ENCODE data around the gene DIS3L2. TPM values are rescaled to one million over a fixed set of nuclear protein-coding genes. Genes with fewer than 3 reads are reported as not detected.

The DIS3L2 gene
- total RNA-seq, 2 experiments from 2014 or later: 20.2 to 20.6 TPM

- Histone ChIP-seq H3K4me3 (ENCODE audit: low read depth, low read length, poor library complexity, severe bottlenecking) (no peak overlapping the region), H3K4me1 (ENCODE audit: insufficient read depth, low read length, poor library complexity, severe bottlenecking) (peaks cover 5% of the 10 kb centered on the region), H3K27ac (ENCODE audit: low read depth, low read length, poor library complexity, severe bottlenecking) (no peak overlapping the region), H3K9me2 (ENCODE audit: insufficient read depth, low read length) (no peaks in the 10 kb centered on the region), H3K9me3 (ENCODE audit: low read length) (no peaks in the 10 kb centered on the region), H2AFZ (ENCODE audit: low read length) (no peak overlapping the region), H4K20me1 (ENCODE audit: insufficient read depth, low read length) (no peaks in the 10 kb centered on the region), H3K36me3 (ENCODE audit: insufficient read depth, low read length) (no peaks in the 10 kb centered on the region), H3K4me2 (ENCODE audit: low read length) (no peak overlapping the region), H3K79me2 (ENCODE audit: insufficient read depth, low read depth, low read length) (no peaks in the 10 kb centered on the region)
- no TSS peak for BruUV-seq (replicated peaks)
- POLR2A ChIA-PET: interaction anchor here (0.6 kb wide), 1 partner anchor 21 kb away, joined by 3 read pairs; no protein-coding TSS in a partner anchor
- TF ChIP-seq CTCF (conservative IDR thresholded peaks at IDR 0.05; ENCODE audit: low read length): no peak
- TF ChIP-seq EZH2phosphoT487 (IDR thresholded peaks at IDR 0.05; ENCODE audit: borderline replicate concordance, low read depth, low read length): no peak
- DNase-seq (ENCODE audit: low spot score): no peak
- CTCF ChIA-PET (ENCODE audit: unreplicated experiment): no interaction called here
- intact Hi-C loops (cut with micrococcal nuclease; ENCODE audit: unreplicated experiment): no loop called here
Measured at GRCh38 chr2:232278534-232278933, 317.0 kb downstream of the DIS3L2 start.

DNA sequence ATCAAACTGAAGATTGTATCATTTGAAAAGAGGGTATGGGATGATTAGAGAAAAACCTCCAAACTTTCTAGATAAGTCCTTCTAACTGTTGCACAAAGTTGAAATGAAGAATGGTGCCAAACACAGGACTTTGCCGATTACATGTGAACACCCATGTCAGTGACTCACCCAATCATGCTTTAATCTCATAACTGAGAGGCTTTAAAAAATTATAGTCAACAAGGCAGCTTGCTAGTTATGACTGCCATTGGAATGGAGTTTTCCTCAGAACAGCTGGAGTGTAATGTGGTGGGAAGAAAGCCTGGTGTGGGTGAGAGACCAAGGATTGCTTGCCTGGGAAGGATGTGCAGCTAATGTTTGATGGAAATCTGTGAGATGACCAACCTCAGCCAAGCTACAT lies 318.8 kb downstream of the DIS3L2 start:
- DNase-seq (ENCODE audit: low spot score): no peak
- no peak overlapping the region for H3K4me2 ChIP-seq (ENCODE audit: low read length)
- no peak for TF ChIP-seq EZH2phosphoT487 (IDR thresholded peaks at IDR 0.05; ENCODE audit: borderline replicate concordance, low read depth, low read length)
- no peak for TF ChIP-seq CTCF (conservative IDR thresholded peaks at IDR 0.05; ENCODE audit: low read length)
- CTCF ChIA-PET (ENCODE audit: unreplicated experiment): no interaction called here
- peaks cover 5% of the 10 kb centered on the region for H3K4me1 ChIP-seq (ENCODE audit: insufficient read depth, low read length, poor library complexity, severe bottlenecking)
- no peak overlapping the region for H3K27ac ChIP-seq (ENCODE audit: low read depth, low read length, poor library complexity, severe bottlenecking)
- no peak overlapping the region for H2AFZ ChIP-seq (ENCODE audit: low read length)
- H4K20me1 ChIP-seq (ENCODE audit: insufficient read depth, low read length): no peaks in the 10 kb centered on the region
- no peaks in the 10 kb centered on the region for H3K9me3 ChIP-seq (ENCODE audit: low read length)
- BruUV-seq (replicated peaks): no TSS peak
- H3K79me2 ChIP-seq (ENCODE audit: insufficient read depth, low read depth, low read length): no peaks in the 10 kb centered on the region
- no peak overlapping the region for H3K4me3 ChIP-seq (ENCODE audit: low read depth, low read length, poor library complexity, severe bottlenecking)
- intact Hi-C loops (cut with micrococcal nuclease; ENCODE audit: unreplicated experiment): no loop called here
- no peaks in the 10 kb centered on the region for H3K36me3 ChIP-seq (ENCODE audit: insufficient read depth, low read length)
- H3K9me2 ChIP-seq (ENCODE audit: insufficient read depth, low read length): no peaks in the 10 kb centered on the region
- POLR2A ChIA-PET: no interaction called here

GRCh38 chr2:232281858-232282507 lies 320.5 kb downstream of the DIS3L2 start:
- H3K79me2 ChIP-seq (ENCODE audit: insufficient read depth, low read depth, low read length): no peaks in the 10 kb centered on the region
- no peaks in the 10 kb centered on the region for H3K9me3 ChIP-seq (ENCODE audit: low read length)
- TF ChIP-seq CTCF (conservative IDR thresholded peaks at IDR 0.05; ENCODE audit: low read length): no peak
- TF ChIP-seq EZH2phosphoT487 (IDR thresholded peaks at IDR 0.05; ENCODE audit: borderline replicate concordance, low read depth, low read length): no peak
- BruUV-seq (replicated peaks): no TSS peak
- DNase-seq (ENCODE audit: low spot score): no peak
- H3K4me2 ChIP-seq (ENCODE audit: low read length): no peak overlapping the region
- H3K36me3 ChIP-seq (ENCODE audit: insufficient read depth, low read length): no peaks in the 10 kb centered on the region
- no peak overlapping the region for H2AFZ ChIP-seq (ENCODE audit: low read length)
- CTCF ChIA-PET (ENCODE audit: unreplicated experiment): no interaction called here
- H3K27ac ChIP-seq (ENCODE audit: low read depth, low read length, poor library complexity, severe bottlenecking): no peak overlapping the region
- H3K9me2 ChIP-seq (ENCODE audit: insufficient read depth, low read length): no peaks in the 10 kb centered on the region
- intact Hi-C loops (cut with micrococcal nuclease; ENCODE audit: unreplicated experiment): no loop called here
- POLR2A ChIA-PET: interaction anchor here (0.6 kb wide), 1 partner anchor 955 kb away, joined by 6 read pairs; no protein-coding TSS in a partner anchor
- H4K20me1 ChIP-seq (ENCODE audit: insufficient read depth, low read length): no peaks in the 10 kb centered on the region
- H3K4me1 ChIP-seq (ENCODE audit: insufficient read depth, low read length, poor library complexity, severe bottlenecking): no peaks in the 10 kb centered on the region
- no peak overlapping the region for H3K4me3 ChIP-seq (ENCODE audit: low read depth, low read length, poor library complexity, severe bottlenecking)

All from OCI-LY7 (cell line).